GM12891 (cell line): Measurements from ENCODE around the gene CRACR2B.

Experiments used
- DNase-seq: peaks from one replicate; pipeline ENCODE4 v3.0.0; 2011; ENCODE audit warnings: low spot score; ENCODE audit not compliant: insufficient read length
- FAIRE-seq: peaks from 2 replicates; lab custom pipeline; 2011; peaks lifted over from hg19 to GRCh38; lab: Jason Lieb, UNC
- PAX5 ChIP-seq: IDR thresholded peaks from 2 replicates; pipeline ENCODE4 v1.6.1; 2011; ENCODE audit warnings: low read length, moderate library complexity, mild to moderate bottlenecking; ENCODE audit not compliant: insufficient read depth, severe bottlenecking
- POLR2A ChIP-seq: IDR thresholded peaks from 2 replicates; pipeline ENCODE4 v1.6.1; 2011; ENCODE audit warnings: low read depth, low read length, control low read depth
- POLR2AphosphoS5 ChIP-seq: IDR thresholded peaks from 2 replicates; pipeline ENCODE4 v1.6.1; 2011; ENCODE audit warnings: low read depth, low read length, control low read depth
- POU2F2 ChIP-seq: IDR thresholded peaks from 2 replicates; pipeline ENCODE4 v1.6.1; 2011; ENCODE audit warnings: low read depth, mild to moderate bottlenecking, control low read depth, low read length, moderate library complexity
- SPI1 ChIP-seq: IDR thresholded peaks from 2 replicates; pipeline ENCODE4 v1.6.1; 2011; ENCODE audit warnings: low read depth, low read length, control low read depth
- TAF1 ChIP-seq: IDR thresholded peaks from 2 replicates; pipeline ENCODE4 v1.6.1; 2011; ENCODE audit warnings: low read depth, low read length, control low read depth

The CRACR2B gene

DNA sequence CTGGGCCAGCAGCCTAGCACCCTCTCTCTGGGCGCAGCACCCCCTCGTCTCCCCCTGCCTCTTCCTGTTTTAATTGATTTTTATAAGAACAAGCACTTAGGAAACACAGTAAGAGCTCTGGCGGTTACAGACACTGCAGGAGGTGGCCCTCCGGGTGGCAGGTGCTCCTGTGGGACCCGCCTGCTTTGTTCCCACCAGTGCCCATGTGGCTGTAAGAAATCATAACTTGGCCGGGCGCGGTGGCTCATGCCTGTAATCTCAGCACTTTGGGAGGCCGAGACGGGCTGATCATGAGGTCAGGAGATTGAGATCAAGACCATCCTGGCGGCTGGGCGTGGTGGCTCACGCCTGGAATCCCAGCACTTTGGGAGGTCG is 33.4 kb downstream of the CRACR2B start:
- FAIRE-seq: no peak
- no peak for DNase-seq
- TF ChIP-seq PAX5 (no peak), TAF1 (no peak), POLR2A (no peak), POU2F2 (no peak), POLR2AphosphoS5 (no peak), SPI1 (no peak)

DNA sequence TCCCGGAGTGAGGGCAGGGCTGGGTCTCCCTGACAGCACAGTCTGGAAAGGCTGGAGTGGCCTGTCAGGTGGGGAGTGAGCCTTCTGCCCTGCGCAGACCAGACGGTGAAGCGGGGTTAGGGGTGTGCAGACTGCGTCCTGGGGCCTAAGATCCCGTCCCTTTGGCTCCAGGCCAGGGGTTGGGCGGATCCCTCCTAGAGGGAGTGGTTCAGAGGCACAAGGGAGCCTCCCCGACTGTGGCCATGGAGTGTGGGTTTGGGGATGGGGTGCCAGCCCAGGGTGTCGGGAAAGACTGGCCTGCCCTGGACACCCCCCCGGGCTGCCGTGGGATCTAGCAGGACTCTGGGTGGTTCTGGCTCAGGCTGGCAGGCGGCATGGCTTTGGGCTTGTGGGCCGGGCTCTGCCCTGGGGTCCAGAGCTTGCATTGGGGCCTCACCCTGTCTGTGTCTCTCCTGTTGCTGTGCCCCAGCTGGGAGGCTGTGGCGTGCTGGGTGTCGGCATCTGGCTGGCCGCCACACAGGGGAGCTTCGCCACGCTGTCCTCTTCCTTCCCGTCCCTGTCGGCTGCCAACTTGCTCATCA is 34.5 kb downstream of the CRACR2B start:
- FAIRE-seq: no peak
- DNase-seq: no peak
- no peak for TF ChIP-seq POLR2A
- TF ChIP-seq POU2F2: no peak
- TF ChIP-seq SPI1: no peak
- no peak for TF ChIP-seq TAF1
- no peak for TF ChIP-seq POLR2AphosphoS5
- no peak for TF ChIP-seq PAX5

DNA sequence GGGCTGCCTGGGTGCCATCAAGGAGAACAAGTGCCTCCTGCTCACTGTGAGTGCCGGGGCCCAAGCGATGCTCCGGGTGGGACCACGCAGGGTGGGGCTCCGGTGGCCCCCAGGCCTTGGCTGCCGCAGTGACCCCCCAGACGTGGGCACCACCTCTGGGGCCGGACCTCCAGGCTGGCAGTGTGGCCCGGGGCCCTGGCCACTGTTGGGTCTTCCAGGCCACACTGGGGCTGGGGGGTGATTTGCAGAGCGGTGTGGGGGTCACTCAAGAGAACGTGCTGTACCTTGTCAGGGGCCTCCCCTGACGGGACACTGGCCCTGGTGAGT is 34.9 kb downstream of the CRACR2B start:
- FAIRE-seq (no peak), DNase-seq (no peak)
- TF ChIP-seq SPI1: no peak

- no peak for TF ChIP-seq POLR2AphosphoS5
- no peak for TF ChIP-seq POLR2A
- no peak for TF ChIP-seq POU2F2
- no peak for TF ChIP-seq PAX5
- no peak for TF ChIP-seq SPI1
- no peak for TF ChIP-seq TAF1
- FAIRE-seq (no peak), DNase-seq (no peak)
Observed at GRCh38 chr11:863023-863909, 35.5 kb downstream of the CRACR2B start.

- DNase-seq (no peak), FAIRE-seq (no peak)
- TF ChIP-seq TAF1: no peak
- TF ChIP-seq PAX5: no peak
- TF ChIP-seq POLR2A: no peak
- no peak for TF ChIP-seq SPI1
- TF ChIP-seq POLR2AphosphoS5: no peak
- no peak for TF ChIP-seq POU2F2
Observed at GRCh38 chr11:863910-864827, 36.5 kb downstream of the CRACR2B start.

- DNase-seq (no peak), FAIRE-seq (no peak)
- TF ChIP-seq SPI1 (no peak), POLR2A (no peak), TAF1 (no peak), PAX5 (no peak)
Observed at GRCh38 chr11:864898-865297, 37.2 kb downstream of the CRACR2B start.

DNA sequence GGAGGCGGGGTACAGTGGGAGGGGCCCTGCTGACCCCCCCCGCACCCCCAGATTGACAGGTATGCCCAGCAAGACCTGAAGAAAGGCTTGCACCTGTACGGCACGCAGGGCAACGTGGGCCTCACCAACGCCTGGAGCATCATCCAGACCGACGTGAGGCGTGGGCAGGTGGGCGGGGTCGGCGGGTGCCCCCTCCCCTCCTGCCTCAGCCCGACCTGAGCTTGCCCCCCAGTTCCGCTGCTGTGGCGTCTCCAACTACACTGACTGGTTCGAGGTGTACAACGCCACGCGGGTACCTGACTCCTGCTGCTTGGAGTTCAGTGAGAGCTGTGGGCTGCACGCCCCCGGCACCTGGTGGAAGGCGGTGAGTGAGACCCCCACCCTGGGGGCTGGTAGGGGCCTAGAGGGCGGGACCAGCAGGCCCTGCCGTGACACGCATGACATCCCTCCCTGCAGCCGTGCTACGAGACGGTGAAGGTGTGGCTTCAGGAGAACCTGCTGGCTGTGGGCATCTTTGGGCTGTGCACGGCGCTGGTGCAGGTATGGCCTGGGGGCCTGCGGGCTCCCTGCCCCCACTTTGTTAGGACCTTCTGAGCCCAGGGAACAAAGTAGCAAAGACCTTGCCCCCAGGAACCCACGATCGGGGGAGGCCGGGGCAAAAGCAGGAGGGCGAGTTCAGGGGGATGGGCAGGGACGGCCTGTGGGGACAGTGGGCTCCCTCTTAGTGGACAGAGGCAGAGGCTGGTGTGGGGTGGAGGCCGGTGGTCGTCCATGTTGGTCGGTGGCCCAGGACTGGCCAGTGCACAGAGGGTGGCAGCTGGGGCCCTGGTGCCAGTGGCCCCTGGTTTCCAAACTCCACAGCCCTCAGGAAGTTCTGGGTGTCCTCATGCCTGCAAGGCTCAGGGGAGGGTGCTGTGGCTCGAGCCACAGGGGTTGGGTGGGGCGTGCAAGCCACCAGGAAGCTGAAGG is 38.0 kb downstream of the CRACR2B start:
- TF ChIP-seq TAF1 (no peak), PAX5 (no peak), POLR2A (no peak), SPI1 (no peak), POLR2AphosphoS5 (no peak), POU2F2 (no peak)
- DNase-seq: no peak
- no peak for FAIRE-seq

DNA sequence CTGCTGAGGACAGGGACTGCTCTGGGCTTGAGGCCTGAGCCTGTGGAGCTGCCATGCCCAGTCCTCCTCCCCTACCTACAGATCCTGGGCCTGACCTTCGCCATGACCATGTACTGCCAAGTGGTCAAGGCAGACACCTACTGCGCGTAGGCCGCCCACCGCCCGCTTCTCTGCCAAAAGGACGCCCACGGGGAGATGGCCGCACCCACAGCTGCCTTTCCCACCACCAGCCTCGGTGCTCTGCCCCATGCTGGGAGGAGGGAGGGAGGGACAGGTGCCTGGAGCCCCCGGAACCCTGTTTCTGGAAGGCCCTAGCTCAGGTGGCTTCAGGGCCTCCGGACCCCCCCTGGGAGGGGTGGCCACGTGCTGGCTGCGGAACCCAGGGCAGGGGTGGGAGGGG is 38.8 kb downstream of the CRACR2B start:
- no peak for TF ChIP-seq SPI1
- DNase-seq: no peak
- FAIRE-seq: no peak

- DNase-seq (no peak), FAIRE-seq (no peak)
- TF ChIP-seq POLR2A (no peak), POLR2AphosphoS5 (no peak), TAF1 (no peak), PAX5 (no peak), POU2F2 (no peak), SPI1 (no peak)
Observed at GRCh38 chr11:867856-868358, 40.2 kb downstream of the CRACR2B start.
